Measurements from ENCODE around the gene CYP8B1.
"Not testable (repeated sequence)": the region's sequence is repeated elsewhere in the genome, so short reads cannot be mapped to it uniquely, and the experiment has no call there.

CYP8B1 gene

DNA sequence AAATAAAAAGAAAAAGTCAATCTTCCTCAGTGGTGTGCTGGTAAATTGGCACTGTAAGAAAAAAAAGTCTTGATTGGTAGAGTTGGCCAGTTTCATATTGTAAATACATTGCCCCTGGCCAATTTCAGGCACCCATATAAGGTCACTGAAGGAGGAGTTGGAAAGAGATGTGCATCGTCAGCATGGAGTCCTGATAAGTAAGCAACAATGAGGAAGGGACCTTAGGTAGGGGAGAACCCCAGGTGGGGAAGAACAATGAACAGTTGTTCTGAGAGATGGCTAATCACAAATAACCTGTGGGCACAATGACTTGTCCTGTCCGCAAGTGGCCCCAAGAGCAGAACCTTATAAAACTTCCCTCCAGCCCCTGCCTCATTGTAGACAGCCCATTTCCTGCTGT lies 8.6 kb upstream of the CYP8B1 start:
- no peak for DNase-seq (ENCODE audit: low read depth)

DNA sequence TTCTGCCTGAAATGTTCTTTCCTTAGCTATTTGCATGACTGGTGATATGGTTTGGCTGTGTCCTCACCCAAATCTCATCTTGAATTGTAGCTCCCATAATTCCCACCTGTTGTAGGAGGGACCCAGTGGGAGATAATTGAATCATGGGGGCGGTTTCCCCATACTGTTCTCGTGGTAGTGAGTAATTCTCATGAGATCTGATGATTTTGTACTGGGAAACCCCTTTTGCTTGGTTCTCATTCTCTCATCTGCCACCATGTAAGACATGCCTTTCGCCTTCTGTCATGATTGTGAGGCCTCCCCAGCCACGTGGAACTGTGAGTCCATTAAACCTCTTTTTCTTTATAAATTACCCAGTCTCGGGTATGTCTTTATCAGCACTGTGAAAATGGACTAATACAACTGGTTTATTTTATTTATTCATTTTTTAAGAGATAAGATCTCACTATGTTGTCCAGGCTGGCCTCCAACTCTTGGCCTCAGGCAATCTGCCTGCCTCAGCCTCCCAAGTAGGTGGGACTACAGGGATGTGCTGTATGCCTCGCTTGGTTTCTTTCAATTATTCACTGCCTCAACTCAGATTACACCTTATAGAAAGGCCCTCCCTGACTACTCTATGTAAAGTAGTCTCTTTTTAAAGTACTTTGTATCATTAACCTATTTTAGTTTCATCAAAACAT lies 7.7 kb upstream of the CYP8B1 start:
- DNase-seq (ENCODE audit: low read depth): not testable (repeated sequence)

DNA sequence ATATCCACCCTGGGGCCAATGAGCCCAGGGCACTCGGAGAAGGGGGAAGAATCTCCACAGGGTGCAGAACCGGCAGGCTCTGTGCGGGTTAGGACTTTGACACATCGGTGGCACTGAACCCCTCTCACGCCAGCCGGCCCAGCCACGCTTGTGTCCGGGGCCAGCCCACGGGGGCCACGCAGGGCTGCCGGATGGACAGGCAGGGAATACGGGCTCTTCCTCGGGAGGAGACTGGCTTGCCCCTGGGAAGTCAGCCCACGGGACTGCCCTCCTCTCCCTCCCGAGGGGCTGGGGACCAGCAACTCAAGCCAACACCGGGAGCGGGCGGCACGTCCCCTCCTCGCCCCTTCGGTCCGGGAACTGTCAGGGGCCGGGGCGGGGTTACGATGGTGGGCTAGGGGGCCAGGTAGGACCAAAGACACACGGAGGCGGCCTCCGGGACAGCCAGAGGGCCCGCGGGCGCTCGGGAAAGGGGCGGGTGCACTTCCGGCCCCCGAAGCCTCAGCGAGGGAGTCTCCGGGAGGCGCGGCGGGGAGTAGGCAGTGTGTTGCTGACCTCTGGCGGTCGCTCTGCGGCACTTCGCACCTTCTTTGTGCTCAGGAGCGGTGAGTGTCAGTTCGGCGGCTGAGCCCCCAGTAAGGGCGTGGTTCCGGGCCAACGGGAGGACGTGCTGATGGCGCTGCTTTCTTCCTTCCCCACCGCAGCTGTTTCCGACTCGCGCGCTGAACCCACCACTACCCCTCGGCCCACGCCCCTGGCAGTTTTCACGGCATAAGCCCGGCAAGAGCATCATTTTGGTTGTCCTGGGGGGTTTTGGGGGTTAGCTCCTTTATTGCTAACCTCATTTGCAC lies 5.1 kb upstream of the CYP8B1 start:
- peak; percentile 19 for DNase-seq (ENCODE audit: low read depth)

DNA sequence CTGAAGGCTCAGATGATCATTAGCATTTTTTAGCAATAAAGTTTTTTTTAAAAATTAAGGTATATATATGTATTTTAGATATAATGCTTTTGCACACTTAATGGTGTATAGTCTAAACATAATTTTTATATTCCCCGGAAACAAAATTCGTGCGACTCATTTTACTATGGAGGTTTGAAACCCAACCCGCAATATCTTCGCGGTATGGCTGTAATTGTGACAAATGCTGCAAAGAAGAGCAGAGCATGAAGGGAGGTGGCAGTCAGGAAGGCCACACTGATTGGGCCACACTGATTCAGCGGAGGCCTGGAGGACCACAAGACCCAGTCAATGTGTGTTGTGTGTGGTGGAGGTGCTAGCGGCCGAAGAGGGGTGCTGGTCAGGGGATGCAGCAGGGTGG lies 4.5 kb upstream of the CYP8B1 start:
- DNase-seq (ENCODE audit: low read depth): no peak

DNA sequence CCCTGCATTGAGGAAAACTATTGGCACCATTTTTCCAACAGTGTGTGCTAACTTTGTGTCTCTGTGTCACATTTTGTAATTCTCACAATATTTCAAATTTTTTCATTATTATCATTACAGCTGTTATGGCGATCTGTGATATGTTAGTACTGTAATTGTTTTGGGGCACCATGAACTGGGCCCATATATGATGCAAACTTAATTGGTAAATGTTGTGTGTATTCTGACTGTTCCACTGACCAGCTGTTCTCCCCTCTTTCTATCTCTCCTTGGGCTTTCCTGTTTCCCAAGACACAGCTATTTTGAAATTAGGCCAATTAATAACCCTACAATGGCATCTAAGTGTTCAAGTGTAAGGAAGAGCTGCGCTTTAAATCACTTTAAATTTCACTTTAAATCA lies 2.2 kb upstream of the CYP8B1 start:
- DNase-seq (ENCODE audit: low read depth): no peak

DNA sequence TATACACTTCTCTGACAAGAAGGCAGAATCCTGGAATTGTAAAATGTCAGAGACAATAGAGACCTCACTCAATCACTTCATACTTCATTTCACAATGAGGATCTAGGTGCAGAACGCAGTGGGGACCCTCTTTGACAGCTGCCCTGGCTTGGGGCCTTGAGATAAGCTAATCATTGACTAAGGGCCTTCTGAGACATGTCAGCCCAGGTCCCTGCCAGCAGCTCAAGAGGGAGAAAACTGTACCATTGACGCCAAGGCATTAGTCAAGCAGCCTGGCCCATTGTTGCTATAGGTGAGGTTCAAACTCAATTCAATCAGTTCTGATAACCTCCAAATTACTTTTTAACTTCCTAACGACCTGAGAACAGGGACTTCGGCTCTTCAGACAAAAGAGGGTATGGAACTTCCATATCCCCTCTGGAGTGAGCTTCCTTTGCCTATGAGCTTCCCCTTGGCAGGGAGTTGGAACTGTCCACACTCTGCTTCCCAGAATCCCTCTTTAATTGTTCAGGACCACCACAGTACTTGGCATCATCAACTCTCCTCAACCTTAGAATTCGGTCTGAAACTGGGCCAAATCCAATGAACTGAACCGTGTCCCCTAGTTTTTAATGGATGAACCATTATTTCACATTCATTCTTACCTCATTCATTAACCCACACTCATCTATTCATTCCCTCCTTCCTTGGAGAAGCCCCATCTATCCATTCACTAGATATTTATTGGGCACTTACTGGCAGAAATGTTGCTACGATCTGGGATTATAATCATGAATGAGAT lies 1.5 kb upstream of the CYP8B1 start:
- no peak for DNase-seq (ENCODE audit: low read depth)

DNA sequence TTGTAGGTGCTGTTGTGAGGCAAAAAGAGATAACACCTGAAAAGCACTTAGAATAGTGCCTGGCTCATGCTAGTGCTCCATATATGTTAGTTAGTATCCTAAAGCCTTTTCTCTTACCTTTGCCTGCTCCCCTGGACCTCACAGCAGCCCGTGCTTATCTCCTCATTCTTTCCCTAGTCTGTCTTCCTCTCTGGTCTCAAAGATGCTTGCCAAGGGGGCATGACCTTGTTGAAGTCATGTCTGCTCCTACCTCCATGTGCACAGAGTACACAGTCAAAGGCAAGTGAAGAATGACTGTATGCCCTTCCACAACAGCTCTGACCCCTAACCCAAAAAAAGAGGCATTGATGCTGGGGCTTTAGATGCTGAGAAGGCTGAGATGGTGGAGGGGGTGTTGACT lies 722 bp upstream of the CYP8B1 start:
- DNase-seq (ENCODE audit: low read depth): no peak

DNA sequence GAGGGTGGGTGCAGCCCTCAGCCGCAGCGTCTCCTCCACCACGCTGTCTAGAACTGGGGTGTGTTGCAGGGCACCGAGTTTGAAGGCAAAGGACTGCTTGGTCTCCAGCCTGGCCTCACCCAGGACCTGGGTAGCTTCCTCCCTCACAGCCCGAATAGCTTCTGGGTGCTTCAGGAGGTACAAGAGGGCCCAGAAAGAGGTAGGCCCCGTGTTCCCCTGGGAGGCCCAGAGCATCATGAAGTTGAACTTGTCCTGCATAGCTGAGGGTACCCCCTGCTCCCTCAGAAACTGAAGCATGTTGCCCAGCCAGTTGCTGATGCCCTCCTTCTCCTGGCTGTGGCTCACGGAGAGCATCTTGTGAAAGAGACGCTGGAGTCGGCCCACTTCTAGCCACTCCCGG lies 930 bp downstream of the CYP8B1 start:
- no peak for DNase-seq (ENCODE audit: low read depth)

DNA sequence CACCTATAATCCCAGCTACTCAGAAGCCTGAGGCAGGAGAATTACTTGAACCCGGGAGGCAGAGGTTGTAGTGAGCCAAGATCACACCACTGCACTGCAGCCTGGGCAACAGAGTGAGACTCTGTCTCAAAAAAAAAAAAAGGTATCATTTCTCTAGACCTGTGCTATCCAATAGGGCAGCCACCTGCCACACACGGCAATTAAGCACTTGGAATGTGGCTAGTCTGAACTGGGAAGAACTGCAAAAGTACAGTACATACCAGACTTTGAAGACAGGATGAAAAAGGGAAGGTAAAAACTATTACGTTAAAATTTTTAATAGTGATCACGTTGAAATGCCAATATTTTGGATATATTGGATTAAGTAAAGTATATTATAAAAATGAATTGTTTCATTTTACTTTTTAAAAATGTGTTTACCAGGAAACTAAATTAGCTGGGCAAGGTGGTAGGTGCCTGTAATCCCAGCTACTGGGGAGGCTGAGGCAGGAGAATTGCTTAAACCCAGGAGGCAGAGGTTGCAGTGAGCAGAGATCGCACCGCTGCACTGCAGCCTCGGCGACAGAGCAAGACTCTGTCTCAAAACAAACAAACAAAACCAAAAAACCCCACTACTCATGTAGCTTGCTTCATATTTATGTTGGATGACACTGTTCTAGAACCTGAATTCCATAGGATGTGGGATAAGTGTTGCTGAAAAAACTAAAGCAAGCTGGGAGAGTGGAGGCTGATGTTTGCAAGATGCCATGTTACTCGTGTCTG lies 2.3 kb downstream of the CYP8B1 start:
- no peak for DNase-seq (ENCODE audit: low read depth)

DNA sequence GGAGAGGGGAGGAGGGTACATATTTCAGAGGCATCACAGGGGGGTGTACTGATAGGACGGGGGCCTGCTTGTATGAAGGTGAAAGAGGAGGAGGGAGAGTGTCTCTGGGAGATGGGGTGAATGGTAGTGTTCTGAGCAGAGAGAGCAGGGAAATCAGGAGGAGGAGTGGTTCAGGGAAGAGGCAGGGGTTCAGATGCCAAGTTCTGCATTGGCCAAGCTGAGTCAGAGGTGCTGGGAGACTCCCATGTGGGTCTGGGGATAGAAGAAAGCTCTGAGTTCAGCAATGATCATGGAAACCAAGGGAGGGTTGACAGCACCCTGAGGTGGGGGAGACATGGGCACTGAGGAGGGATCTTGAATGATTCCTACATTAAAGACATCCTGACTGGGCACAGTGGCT lies 3.0 kb downstream of the CYP8B1 start:
- no peak for DNase-seq (ENCODE audit: low read depth)

DNA sequence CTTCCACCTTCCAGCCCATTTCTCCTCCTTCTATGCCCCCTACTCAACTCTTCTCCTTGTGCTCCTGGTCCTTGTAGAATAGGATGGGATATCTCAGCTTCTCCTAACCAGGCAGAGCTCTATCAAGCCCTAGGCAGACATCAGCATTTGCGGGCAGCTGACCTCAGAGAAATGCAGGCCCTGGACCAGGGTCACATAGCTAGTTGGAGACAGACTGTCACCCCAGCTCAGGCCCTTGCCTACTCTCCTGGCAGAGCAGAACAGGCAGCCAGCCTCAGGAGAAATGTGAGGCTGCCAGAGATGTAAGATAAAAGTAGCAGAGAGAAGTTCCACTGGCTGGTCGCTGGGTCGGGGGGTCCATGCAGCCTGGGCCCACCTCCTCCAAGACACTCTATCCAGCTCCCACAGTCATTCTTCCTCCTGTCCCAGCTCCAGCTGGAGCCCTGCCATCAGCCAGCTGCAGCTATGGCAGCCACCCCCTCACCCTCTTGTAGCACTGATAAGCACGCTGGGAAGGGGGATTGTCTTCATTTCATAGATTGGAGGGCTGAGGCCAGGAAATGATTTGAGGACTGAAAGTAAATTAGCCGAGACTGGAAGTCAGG lies 4.0 kb downstream of the CYP8B1 start:
- DNase-seq (ENCODE audit: low read depth): no peak

DNA sequence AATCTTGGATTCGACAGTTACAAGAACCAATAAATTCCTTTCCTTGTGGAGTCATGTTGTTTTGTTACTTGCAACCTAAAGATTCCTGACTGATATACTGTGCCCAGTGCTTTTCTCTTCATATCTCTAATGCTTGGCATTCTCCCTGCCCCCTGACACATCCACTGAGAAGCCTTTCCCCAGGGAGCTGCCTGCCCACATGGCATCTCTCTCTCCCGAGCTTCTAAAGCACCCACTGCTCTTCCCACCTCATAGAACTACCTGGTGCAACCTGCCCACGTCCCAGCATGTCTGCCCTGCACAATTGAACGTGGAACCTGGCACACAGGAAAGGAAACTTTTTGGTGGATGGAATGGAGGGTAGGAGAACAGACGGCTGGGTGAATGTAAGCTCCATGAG lies 6.8 kb downstream of the CYP8B1 start:
- DNase-seq (ENCODE audit: low read depth): no peak

DNA sequence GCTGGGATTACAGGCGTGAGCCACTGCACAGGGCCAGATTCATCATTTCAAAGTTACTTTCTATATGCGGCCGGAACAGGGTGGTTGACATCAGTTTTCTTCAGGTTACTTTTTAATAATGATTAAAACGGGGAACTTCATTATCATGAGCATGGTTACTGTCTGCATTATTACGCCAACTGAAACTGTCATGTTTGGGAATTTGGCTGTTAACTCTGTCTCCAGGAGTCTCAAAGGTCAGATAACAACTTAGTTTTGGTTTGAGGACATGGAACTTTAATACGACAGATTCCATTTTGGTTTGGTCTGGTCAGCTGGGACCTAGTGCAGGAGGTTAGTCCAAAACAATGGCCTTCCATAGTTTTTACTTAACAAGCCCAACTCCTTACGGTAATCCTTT lies 8.5 kb downstream of the CYP8B1 start:
- DNase-seq (ENCODE audit: low read depth): no peak

DNA sequence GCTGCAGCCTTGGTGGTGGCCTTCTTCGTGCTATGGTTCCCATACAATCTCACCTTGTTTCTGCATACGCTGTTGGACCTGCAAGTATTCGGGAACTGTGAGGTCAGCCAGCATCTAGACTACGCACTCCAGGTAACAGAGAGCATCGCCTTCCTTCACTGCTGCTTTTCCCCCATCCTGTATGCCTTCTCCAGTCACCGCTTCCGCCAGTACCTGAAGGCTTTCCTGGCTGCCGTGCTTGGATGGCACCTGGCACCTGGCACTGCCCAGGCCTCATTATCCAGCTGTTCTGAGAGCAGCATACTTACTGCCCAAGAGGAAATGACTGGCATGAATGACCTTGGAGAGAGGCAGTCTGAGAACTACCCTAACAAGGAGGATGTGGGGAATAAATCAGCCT lies 10.4 kb downstream of the CYP8B1 start:
- DNase-seq (ENCODE audit: low read depth): no peak

DNA sequence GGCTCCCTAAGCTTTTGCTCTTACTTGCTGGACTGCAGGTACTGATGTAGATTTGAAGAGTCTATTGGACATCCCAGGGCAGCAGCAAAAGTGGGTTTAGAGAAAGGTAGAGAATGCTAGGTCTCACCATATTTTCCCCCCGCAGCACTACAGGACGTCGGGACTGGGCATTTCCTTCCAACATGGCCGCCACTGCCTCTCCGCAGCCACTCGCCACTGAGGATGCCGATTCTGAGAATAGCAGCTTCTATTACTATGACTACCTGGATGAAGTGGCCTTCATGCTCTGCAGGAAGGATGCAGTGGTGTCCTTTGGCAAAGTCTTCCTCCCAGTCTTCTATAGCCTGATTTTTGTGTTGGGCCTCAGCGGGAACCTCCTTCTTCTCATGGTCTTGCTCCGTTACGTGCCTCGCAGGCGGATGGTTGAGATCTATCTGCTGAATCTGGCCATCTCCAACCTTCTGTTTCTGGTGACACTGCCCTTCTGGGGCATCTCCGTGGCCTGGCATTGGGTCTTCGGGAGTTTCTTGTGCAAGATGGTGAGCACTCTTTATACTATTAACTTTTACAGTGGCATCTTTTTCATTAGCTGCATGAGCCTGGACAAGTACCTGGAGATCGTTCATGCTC lies 11.2 kb downstream of the CYP8B1 start:
- DNase-seq (ENCODE audit: low read depth): no peak

DNA sequence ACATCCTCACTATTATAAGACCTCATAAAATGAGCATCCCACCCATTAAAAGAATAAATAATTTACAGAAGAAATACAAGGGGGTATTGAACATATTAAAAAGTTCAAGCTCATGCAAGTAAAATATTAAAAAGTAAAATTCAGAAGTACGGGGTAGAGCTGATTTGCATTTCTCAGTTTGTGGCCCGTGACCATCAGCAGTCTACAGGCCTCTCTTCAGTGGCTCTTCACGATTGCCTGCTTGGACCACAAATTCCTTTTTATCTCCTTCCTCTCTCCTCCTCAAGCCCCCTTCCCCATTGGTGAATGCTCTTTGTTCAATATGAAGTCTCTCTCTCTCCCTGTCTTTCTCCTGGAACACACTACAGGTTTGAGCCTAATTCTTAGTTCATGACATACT lies 19.1 kb downstream of the CYP8B1 start:
- no peak for DNase-seq (ENCODE audit: low read depth)

DNA sequence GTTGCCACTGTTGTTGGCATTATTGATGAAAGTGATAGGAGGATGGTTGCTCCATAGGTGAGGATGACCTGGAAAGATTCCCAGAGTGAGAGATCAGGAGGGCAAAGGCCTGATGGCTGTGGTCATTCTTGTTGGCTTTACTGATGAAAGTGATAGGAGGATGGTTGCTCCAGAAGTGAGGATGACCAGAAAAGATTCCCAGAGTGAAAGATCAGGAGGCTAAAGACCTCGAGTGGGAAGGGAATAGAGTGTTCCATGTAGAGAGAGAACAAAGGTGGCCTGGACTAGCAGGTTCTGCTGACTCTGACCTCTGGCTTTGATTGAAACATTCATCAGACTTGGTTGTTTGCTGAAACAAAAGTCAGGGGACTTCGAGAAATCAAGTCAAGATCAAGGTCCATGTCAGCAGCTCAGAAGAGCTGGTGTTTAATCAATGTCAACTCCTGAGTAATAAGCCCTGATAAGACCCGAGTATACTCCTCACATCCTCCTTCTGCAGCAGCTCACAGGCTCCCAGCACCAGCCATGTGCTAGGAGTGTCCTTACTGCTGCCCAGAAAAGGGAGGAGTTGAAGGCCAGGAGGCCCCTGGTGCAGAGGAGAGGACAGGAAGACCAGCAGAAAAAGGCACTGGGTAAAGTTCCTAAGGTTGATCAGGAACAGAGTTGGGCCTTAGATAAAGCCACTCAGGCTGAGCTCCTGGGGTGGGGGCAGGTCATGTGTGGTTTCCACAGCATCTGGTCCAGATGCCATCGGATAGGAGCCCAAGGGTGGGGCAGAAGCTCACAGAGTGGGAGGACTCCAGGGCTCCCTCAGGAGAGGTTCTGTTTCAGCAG lies 19.9 kb downstream of the CYP8B1 start:
- no peak for DNase-seq (ENCODE audit: low read depth)

DNA sequence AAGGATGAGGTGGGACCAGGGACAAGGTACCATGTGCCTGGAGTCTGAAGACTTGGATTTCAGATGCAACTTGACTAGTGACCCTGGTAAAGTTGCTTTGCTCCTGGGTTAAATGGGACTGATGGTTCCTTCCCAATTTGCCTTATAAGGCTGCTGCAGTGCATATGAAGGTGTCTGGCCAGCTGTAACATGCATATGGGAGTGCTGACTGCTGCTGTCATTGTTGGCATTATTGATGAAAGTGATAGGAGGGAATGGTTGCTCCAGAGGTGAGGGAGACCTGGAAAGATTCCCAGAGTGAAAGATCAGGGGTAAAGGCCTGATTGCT lies 20.5 kb downstream of the CYP8B1 start:
- DNase-seq (ENCODE audit: low read depth): no peak

DNA sequence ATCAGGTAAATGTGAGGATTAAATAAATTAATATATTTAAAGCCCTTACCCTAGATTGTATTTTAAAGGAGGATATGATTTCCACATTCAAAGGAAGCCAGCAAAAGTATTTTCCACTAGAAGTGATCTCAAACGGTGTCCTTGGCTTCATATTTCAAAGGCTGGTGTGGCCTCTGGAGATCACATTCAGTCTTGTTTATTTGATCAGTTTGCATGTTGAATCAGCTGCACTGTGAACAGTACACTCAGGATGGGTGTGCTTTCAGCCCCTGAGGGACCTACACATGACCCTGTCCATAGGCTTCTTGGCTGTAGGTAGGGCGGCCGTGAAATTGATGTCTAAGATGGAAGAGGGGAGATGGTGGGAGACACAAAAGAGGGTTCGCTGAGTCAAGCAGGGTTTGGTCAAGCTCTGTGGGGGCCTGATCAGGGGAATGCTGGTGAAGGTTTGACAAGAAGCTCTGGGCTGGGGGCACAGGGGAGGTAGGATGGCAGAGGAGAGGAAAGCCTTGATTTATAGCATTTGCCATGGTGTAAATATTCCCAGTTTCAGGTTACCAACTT lies 21.9 kb downstream of the CYP8B1 start:
- no peak for DNase-seq (ENCODE audit: low read depth)

DNA sequence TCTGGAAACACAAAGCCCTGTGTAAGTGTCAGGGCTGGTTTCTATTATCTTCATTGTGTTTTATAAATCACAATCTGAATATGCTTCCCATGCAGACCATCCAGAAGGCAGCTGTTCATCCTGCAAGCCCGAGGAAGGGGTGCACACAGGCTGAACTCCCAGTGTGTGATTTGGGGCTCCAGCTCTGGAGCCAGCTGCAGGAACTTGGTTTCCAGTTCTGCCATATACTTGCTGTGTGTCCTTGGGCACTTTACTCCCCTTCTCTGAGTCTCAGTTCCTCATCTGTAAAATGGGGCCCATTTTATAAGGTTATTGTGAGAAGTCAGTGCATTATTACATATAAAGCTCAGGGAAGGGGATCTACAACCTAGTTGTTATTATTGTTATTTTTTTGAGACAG lies 22.6 kb downstream of the CYP8B1 start:
- DNase-seq (ENCODE audit: low read depth): no peak

Measured in non-pigmented ciliary epithelial cell (primary cell).